ENCODE results near the gene ZNF784.

The ZNF784 gene

GRCh38 chr19:55593096-55593772 lies 31.1 kb downstream of the ZNF784 start:
- Histone ChIP-seq H3K79me2 (ENCODE audit: insufficient read depth, low read length) (peaks cover 7% of the 10 kb centered on the region; the same call in 1 of the 2 replicates), H3K9ac (ENCODE audit: low read depth, low read length) (no peak overlapping the region), H3K27ac (ENCODE audit: low read length) (no peak overlapping the region), H4K20me1 (ENCODE audit: insufficient read depth, low read length) (no peaks in the 10 kb centered on the region), H3K27me3 (ENCODE audit: insufficient read depth, low read length, poor library complexity) (no peaks in the 10 kb centered on the region), H3K4me2 (ENCODE audit: insufficient read depth, low read length) (no peak overlapping the region), H3K9me3 (ENCODE audit: insufficient read depth, low read length, severe bottlenecking) (no peaks in the 10 kb centered on the region), H2AFZ (ENCODE audit: low read depth, low read length) (no peak overlapping the region), H3K36me3 (ENCODE audit: insufficient read depth, low read length) (peaks cover 44% of the 10 kb centered on the region), H3K4me3 (ENCODE audit: low read depth in 1 of 2, low read length in 2 of 2) (no peak overlapping the region), H3K4me1 (ENCODE audit: insufficient read depth, low read length) (peaks cover 8% of the 10 kb centered on the region)
- TF ChIP-seq, protein P1, sequence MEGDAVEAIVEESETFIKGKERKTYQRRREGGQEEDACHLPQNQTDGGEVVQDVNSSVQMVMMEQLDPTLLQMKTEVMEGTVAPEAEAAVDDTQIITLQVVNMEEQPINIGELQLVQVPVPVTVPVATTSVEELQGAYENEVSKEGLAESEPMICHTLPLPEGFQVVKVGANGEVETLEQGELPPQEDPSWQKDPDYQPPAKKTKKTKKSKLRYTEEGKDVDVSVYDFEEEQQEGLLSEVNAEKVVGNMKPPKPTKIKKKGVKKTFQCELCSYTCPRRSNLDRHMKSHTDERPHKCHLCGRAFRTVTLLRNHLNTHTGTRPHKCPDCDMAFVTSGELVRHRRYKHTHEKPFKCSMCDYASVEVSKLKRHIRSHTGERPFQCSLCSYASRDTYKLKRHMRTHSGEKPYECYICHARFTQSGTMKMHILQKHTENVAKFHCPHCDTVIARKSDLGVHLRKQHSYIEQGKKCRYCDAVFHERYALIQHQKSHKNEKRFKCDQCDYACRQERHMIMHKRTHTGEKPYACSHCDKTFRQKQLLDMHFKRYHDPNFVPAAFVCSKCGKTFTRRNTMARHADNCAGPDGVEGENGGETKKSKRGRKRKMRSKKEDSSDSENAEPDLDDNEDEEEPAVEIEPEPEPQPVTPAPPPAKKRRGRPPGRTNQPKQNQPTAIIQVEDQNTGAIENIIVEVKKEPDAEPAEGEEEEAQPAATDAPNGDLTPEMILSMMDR (IDR thresholded peaks at IDR 0.05; ENCODE audit: borderline replicate concordance, extremely low read depth, low read length, poor library complexity, severe bottlenecking): no peak
- TF ChIP-seq EZH2 (IDR thresholded peaks at IDR 0.05; ENCODE audit: borderline replicate concordance, low read depth, low read length, severe bottlenecking): no peak
- DNase-seq (no peak), ATAC-seq (ENCODE audit: insufficient read depth, low read depth) (no peak)

DNA sequence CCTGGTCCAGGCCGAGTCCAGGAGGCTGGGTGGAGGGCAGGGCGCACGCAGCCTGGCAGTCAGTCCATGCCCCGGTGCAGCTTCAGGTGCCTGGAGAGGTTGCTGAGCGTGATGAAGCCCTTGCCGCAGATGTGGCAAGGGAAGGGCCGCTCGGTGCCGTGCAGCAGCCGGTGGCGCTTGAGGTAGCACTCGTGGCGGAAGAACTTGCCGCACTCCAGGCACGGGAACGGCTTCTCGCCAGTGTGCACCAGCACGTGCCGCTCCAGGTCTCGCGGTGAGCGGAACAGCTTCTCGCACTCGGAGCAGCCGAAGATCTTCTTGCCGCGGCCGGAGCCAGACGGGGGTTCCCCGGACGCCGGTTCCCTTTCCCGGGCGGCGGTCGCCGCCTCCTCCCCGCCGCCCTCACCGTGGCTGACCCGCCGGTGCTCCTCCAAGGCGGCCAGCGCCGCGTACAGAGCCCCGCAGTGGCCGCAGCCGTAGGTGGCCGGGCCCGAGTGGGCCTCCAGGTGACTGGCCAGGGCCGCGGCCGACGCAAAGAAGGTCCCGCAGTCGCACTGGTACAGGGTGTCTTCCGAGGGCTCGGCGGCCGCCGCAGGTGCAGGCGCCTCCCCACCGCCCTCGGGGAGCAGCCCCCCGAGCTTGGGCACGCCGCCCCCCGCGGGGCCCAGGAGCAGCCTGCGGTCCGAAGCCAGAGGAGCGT lies 31.8 kb downstream of the ZNF784 start:
- TF ChIP-seq, protein P1 (IDR thresholded peaks at IDR 0.05; ENCODE audit: borderline replicate concordance, extremely low read depth, low read length, poor library complexity, severe bottlenecking): no peak
- TF ChIP-seq EZH2 (IDR thresholded peaks at IDR 0.05; ENCODE audit: borderline replicate concordance, low read depth, low read length, severe bottlenecking): no peak
- ATAC-seq (ENCODE audit: insufficient read depth, low read depth) (no peak), DNase-seq (no peak)
- Histone ChIP-seq H3K27ac (ENCODE audit: low read length) (no peak overlapping the region), H3K79me2 (ENCODE audit: insufficient read depth, low read length) (0 out of 2 replicates have a peak, but pooled peaks cover under 1% of the 10 kb centered on the region), H4K20me1 (ENCODE audit: insufficient read depth, low read length) (no peaks in the 10 kb centered on the region), H3K36me3 (ENCODE audit: insufficient read depth, low read length) (peaks cover 40% of the 10 kb centered on the region), H3K9ac (ENCODE audit: low read depth, low read length) (no peak overlapping the region), H3K4me1 (ENCODE audit: insufficient read depth, low read length) (peaks cover 9% of the 10 kb centered on the region), H2AFZ (ENCODE audit: low read depth, low read length) (no peak overlapping the region), H3K4me3 (ENCODE audit: low read depth in 1 of 2, low read length in 2 of 2) (no peak overlapping the region), H3K9me3 (ENCODE audit: insufficient read depth, low read length, severe bottlenecking) (no peaks in the 10 kb centered on the region), H3K27me3 (ENCODE audit: insufficient read depth, low read length, poor library complexity) (no peaks in the 10 kb centered on the region), H3K4me2 (ENCODE audit: insufficient read depth, low read length) (no peak overlapping the region)

DNA sequence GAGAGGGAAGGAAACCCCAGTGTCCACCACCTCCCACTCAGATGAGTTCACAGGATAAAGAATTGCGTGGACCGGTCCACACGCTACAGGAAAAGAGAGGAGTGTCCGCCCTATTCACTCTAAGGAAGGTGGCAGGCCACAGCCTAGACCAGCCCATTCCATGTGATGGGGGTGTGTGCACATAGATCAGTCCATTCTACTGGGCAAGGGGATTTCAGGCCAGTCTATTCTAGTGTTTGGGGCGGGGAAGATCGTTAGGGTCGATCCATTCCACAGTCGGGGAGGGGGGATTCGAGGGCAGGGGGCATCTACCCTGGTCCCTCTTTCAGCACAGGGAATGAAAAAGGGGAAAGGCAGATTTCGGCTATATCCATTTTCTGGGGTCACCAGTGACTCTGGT lies 32.8 kb downstream of the ZNF784 start:
- Histone ChIP-seq H3K27me3 (ENCODE audit: insufficient read depth, low read length, poor library complexity) (no peaks in the 10 kb centered on the region), H2AFZ (ENCODE audit: low read depth, low read length) (no peak overlapping the region), H3K9me3 (ENCODE audit: insufficient read depth, low read length, severe bottlenecking) (no peaks in the 10 kb centered on the region), H3K27ac (ENCODE audit: low read length) (no peak overlapping the region), H3K9ac (ENCODE audit: low read depth, low read length) (no peak overlapping the region), H3K4me1 (ENCODE audit: insufficient read depth, low read length) (peaks cover 19% of the 10 kb centered on the region), H3K4me3 (ENCODE audit: low read depth in 1 of 2, low read length in 2 of 2) (no peak overlapping the region), H3K36me3 (ENCODE audit: insufficient read depth, low read length) (peaks cover 32% of the 10 kb centered on the region), H3K4me2 (ENCODE audit: insufficient read depth, low read length) (no peak overlapping the region), H4K20me1 (ENCODE audit: insufficient read depth, low read length) (no peaks in the 10 kb centered on the region), H3K79me2 (ENCODE audit: insufficient read depth, low read length) (no peaks in the 10 kb centered on the region)
- ATAC-seq (ENCODE audit: insufficient read depth, low read depth) (no peak), DNase-seq (no peak)
- TF ChIP-seq EZH2 (IDR thresholded peaks at IDR 0.05; ENCODE audit: borderline replicate concordance, low read depth, low read length, severe bottlenecking): no peak
- TF ChIP-seq, protein P1 (IDR thresholded peaks at IDR 0.05; ENCODE audit: borderline replicate concordance, extremely low read depth, low read length, poor library complexity, severe bottlenecking): no peak
